ENCODE results near the gene CDK5RAP3.
"Not testable (repeated sequence)": the region's sequence is repeated elsewhere in the genome, so short reads cannot be mapped to it uniquely, and the experiment has no call there.

The CDK5RAP3 gene

DNA sequence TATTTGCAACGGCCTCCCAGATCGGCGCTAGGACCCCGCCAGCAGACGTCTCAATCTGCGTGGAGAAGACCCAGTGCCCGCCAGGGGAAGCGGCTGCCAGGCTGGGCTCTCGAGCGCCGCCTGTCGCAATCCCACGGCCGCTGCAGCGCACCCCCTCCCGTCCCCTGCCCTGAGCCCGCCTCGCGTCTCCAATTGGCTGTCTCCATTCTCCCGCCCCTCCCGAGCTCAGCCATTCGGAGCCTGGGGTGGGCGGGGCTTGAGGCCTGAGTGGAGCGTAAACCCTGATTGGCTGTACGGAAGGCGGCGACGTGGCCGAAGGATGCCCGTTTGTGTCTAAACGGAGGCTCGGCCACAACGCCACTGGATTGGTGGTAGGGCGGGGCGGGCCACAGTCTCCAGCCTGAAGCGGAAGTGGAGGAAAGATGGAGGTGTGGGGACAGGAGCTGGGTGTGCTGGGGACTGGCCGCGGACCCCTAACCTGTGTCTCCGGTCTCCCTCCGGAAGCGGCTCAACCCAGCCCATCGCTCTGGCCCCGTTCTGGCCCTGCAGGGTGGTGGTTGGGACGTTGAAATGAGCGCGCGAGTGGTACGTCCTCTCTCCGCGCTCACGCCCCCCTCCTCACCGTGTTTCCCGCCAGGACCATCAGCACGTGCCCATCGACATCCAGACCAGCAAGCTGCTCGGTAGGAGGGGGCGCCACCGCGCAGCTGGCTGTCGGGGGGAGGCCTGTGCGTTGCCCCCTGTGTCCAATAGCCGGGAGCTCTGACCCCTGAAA, at the start of gene CDK5RAP3:
Gene CDK5RAP3, plus strand, starts transcription at position 389 of the 775 bp plus-strand sequence. Its CDS starts 34 bp downstream, at position 423.
- H3K27ac Mint-ChIP-seq, result peak within 1 kb of the TSS; percentile 87
- no peaks in the 10 kb centered on the region for H3K27me3 Mint-ChIP-seq
- peak within 1 kb of the TSS; percentile 92 for H3K4me3 Mint-ChIP-seq
- H3K36me3 Mint-ChIP-seq (ENCODE audit: low read depth), result peaks cover 28% of the 10 kb centered on the region
- H3K4me1 Mint-ChIP-seq (ENCODE audit: low read depth), result peaks cover 21% of the 10 kb centered on the region
- H3K9me3 Mint-ChIP-seq, result no peaks in the 10 kb centered on the region

- H3K27ac Mint-ChIP-seq, result peak overlapping the region; percentile 11
- H3K9me3 Mint-ChIP-seq, result no peaks in the 10 kb centered on the region
- peaks cover 46% of the 10 kb centered on the region for H3K36me3 Mint-ChIP-seq (ENCODE audit: low read depth)
- H3K27me3 Mint-ChIP-seq, result no peaks in the 10 kb centered on the region
- H3K4me1 Mint-ChIP-seq (ENCODE audit: low read depth), result no peaks in the 10 kb centered on the region
- H3K4me3 Mint-ChIP-seq, result no peak overlapping the region
Observed at GRCh38 chr17:47924785-47925677, 45.9 kb upstream of the CDK5RAP3 start.

- Mint-ChIP-seq H3K9me3 (no peaks in the 10 kb centered on the region), H3K27me3 (no peaks in the 10 kb centered on the region), H3K4me1 (ENCODE audit: low read depth) (no peaks in the 10 kb centered on the region), H3K4me3 (no peak overlapping the region), H3K36me3 (ENCODE audit: low read depth) (peaks cover 44% of the 10 kb centered on the region), H3K27ac (peak overlapping the region; percentile 11)
Observed at GRCh38 chr17:47925678-47925988, 45.3 kb upstream of the CDK5RAP3 start.

- Mint-ChIP-seq H3K27ac (no peak overlapping the region), H3K36me3 (ENCODE audit: low read depth) (peaks cover 33% of the 10 kb centered on the region), H3K9me3 (no peaks in the 10 kb centered on the region), H3K4me3 (no peak overlapping the region), H3K27me3 (no peaks in the 10 kb centered on the region), H3K4me1 (ENCODE audit: low read depth) (no peaks in the 10 kb centered on the region)
Observed at GRCh38 chr17:47927821-47928400, 43.0 kb upstream of the CDK5RAP3 start.

DNA sequence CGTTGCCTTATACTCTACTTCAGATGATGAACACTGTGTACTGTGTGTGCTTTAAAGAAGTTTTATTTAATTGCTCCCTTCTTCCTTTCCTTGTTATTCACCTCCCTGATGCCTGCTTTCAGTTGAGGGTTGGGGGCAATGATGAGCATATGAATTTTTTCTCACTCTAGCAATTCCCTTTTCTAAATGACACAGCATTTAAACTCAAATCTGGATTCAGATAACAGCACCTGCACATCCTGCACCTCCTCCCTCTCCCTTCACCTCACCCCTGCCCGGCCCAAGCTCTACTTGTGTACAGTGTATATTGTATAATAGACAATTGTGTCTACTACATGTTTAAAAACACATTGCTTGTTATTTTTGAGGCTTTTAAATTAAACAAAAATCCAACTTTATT, 42.5 kb upstream of the CDK5RAP3 start:
- no peak overlapping the region for H3K4me3 Mint-ChIP-seq
- H3K27ac Mint-ChIP-seq, result no peak overlapping the region
- no peaks in the 10 kb centered on the region for H3K27me3 Mint-ChIP-seq
- H3K4me1 Mint-ChIP-seq (ENCODE audit: low read depth), result no peaks in the 10 kb centered on the region
- H3K9me3 Mint-ChIP-seq, result no peaks in the 10 kb centered on the region
- H3K36me3 Mint-ChIP-seq (ENCODE audit: low read depth), result peaks cover 28% of the 10 kb centered on the region

GRCh38 chr17:47929218-47930000, 41.5 kb upstream of the CDK5RAP3 start:
- Mint-ChIP-seq H3K27ac (no peak overlapping the region), H3K36me3 (ENCODE audit: low read depth) (peaks cover 24% of the 10 kb centered on the region), H3K27me3 (no peaks in the 10 kb centered on the region), H3K4me1 (ENCODE audit: low read depth) (no peaks in the 10 kb centered on the region), H3K4me3 (no peak overlapping the region), H3K9me3 (no peaks in the 10 kb centered on the region)

DNA sequence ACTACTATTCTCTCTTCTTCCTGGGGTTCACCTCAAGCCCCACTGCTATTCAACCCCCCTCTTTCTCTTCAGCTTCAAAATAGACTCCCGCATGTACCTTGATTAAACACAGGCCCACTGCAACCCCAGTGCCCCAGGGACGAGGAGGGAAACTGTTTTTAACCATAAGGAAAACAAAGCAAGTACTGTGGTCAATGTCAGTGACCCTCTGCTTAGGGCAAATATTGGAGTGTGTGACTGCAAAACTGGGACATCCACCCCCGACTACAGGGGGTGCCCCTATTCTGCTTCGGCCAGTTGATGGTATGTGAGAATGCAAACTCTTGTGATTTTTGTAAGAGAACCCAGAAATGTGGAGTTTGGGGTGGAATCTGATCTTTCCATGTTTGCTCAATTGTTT, 39.1 kb upstream of the CDK5RAP3 start:
- Mint-ChIP-seq H3K27me3 (no peaks in the 10 kb centered on the region), H3K4me1 (ENCODE audit: low read depth) (peaks cover 3% of the 10 kb centered on the region), H3K27ac (no peak overlapping the region), H3K9me3 (no peaks in the 10 kb centered on the region), H3K4me3 (no peak overlapping the region), H3K36me3 (ENCODE audit: low read depth) (peaks cover 8% of the 10 kb centered on the region)

GRCh38 chr17:47934856-47935255, 36.1 kb upstream of the CDK5RAP3 start:
- H3K4me1 Mint-ChIP-seq (ENCODE audit: low read depth), result peaks cover 15% of the 10 kb centered on the region
- H3K36me3 Mint-ChIP-seq (ENCODE audit: low read depth), result no peaks in the 10 kb centered on the region
- no peaks in the 10 kb centered on the region for H3K27me3 Mint-ChIP-seq
- no peak overlapping the region for H3K27ac Mint-ChIP-seq
- no peak overlapping the region for H3K4me3 Mint-ChIP-seq
- no peaks in the 10 kb centered on the region for H3K9me3 Mint-ChIP-seq

DNA sequence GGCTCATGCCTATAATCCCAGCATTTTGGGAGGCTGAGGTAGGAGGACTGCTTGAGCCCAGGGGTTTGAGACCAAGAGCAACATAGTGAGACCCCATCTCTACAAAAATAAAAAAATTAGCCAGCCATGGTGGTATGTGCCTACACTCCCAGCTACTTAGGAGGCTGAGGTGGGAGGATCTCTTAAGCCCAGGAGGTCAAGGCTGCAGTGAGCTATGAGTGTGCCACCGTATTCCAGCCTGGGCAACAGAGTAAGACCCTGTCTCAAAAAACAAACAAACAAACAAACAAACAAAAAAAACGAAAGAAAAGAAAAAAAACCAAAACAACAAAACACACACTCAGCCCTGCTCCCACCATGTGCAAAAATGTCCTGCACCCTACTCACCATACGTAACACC, 35.4 kb upstream of the CDK5RAP3 start:
- not testable (repeated sequence) for H3K9me3 Mint-ChIP-seq; H3K4me3 Mint-ChIP-seq; H3K36me3 Mint-ChIP-seq (ENCODE audit: low read depth); H3K27me3 Mint-ChIP-seq; H3K27ac Mint-ChIP-seq
- H3K4me1 Mint-ChIP-seq (ENCODE audit: low read depth), result peaks cover 21% of the 10 kb centered on the region

GRCh38 chr17:47935961-47936360, 35.0 kb upstream of the CDK5RAP3 start:
- Mint-ChIP-seq H3K27ac (no peak overlapping the region), H3K4me1 (ENCODE audit: low read depth) (peaks cover 26% of the 10 kb centered on the region), H3K27me3 (no peaks in the 10 kb centered on the region), H3K36me3 (ENCODE audit: low read depth) (peaks cover 3% of the 10 kb centered on the region), H3K4me3 (no peak overlapping the region), H3K9me3 (peaks cover 3% of the 10 kb centered on the region)

DNA sequence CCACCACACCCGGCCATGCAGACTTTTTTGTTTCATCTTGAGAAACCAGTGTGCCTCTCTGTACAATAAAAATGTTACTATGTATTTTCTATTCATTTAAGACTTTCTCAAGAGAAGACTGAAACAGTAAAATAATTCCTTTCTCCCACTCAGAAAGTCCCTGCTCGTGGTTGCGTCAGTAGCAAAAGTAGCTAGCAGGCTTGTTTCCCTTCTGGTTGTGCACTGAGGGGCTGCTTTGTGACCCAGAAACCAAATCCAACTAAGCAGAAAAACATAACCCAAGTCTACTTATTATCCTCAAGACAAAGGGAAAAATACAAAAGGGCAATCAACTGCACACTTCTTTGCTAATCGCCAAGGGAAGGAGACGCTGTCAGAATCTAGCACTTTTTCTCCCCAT, 33.0 kb upstream of the CDK5RAP3 start:
- Mint-ChIP-seq H3K9me3 (peaks cover 5% of the 10 kb centered on the region), H3K36me3 (ENCODE audit: low read depth) (peaks cover 8% of the 10 kb centered on the region), H3K4me1 (ENCODE audit: low read depth) (peaks cover 45% of the 10 kb centered on the region), H3K4me3 (no peak overlapping the region), H3K27me3 (no peaks in the 10 kb centered on the region), H3K27ac (no peak overlapping the region)

- H3K4me3 Mint-ChIP-seq, result peak within 1 kb of the TSS; percentile 90
- no peaks in the 10 kb centered on the region for H3K27me3 Mint-ChIP-seq
- H3K4me1 Mint-ChIP-seq (ENCODE audit: low read depth), result peaks cover 76% of the 10 kb centered on the region
- peaks cover 16% of the 10 kb centered on the region for H3K36me3 Mint-ChIP-seq (ENCODE audit: low read depth)
- H3K9me3 Mint-ChIP-seq, result peaks cover 5% of the 10 kb centered on the region
- H3K27ac Mint-ChIP-seq, result peak within 1 kb of the TSS; percentile 96
Observed at GRCh38 chr17:47941246-47942095, 29.4 kb upstream of the CDK5RAP3 start, which contains the start of gene PNPO. Gene PNPO (plus strand): TSS chr17:47941571. CDS start chr17:47941676, 105 bp downstream.

DNA sequence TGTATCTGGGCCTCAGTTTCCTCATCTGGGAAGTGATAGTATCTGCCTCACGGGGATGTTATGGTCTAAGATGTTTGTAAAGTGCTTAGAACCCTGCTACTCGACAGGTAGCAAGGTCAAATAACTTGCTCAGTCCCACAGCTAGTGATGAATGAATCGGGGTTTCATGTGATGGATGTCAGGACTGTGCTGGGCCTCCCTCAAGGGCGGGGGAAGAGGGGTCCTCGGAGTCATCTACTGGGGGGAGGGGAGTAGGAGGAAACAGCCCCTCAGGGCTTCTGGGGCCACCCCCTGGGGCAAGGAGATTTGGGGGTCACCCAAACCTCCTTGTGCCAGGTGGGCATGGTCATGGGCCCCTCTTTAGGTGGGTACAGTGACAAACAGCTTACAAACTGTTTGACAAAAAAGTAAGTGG, 28.8 kb upstream of the CDK5RAP3 start:
- Mint-ChIP-seq H3K36me3 (ENCODE audit: low read depth) (peaks cover 16% of the 10 kb centered on the region), H3K27me3 (no peaks in the 10 kb centered on the region), H3K4me1 (ENCODE audit: low read depth) (peaks cover 76% of the 10 kb centered on the region), H3K27ac (peak overlapping the region; percentile 96), H3K9me3 (peaks cover 5% of the 10 kb centered on the region), H3K4me3 (peak overlapping the region; percentile 90)

DNA sequence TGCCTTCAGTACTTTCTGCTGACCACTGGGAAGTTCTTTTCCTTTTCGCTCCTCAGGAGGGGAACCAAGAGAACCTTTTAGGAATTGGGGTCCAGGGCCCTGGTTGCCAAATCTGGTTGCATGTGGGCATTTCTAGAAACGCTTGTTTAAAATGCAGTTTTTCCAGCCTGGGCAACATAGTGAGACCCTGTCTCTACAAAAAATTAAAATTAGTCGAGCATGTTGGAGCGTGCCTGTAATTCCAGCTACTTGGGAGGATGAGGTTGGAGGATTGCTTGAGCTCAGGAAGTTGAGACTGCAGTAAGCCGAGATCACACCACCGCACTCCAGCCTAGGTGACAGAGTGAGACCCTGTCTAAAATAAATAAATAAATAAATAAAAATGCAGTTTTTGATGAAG, 28.3 kb upstream of the CDK5RAP3 start:
- H3K4me3 Mint-ChIP-seq, result peak overlapping the region; percentile 90
- no peaks in the 10 kb centered on the region for H3K27me3 Mint-ChIP-seq
- peaks cover 16% of the 10 kb centered on the region for H3K36me3 Mint-ChIP-seq (ENCODE audit: low read depth)
- peak overlapping the region; percentile 96 for H3K27ac Mint-ChIP-seq
- H3K9me3 Mint-ChIP-seq, result peaks cover 5% of the 10 kb centered on the region
- peaks cover 78% of the 10 kb centered on the region for H3K4me1 Mint-ChIP-seq (ENCODE audit: low read depth)

Measured in stimulated activated naive CD8-positive, alpha-beta T cell treated with anti-CD3 and anti-CD28 coated beads, Interleukin-15, Interleukin-2, amounts not matched to agents 100 ng/mL and 50 ng/mL, for 24 hours (primary cell).